HCT116 (cell line): ENCODE measurements around the gene C2orf92. TPM values are rescaled to one million over a fixed set of nuclear protein-coding genes. Genes with fewer than 3 reads are reported as not detected.

Source experiments
- ATAC-seq: fragments of 200-7000 bp; cut with Tn5 transposase; 2 replicates; pipeline ENCODE4 v1.9.1; 2020; ENCODE audit warnings: mild to moderate bottlenecking, moderate library complexity
- BruUV-seq: library from RNA; stranded (reverse); fragments of 400-500 nt; replicated peaks from 2 replicates; lab custom pipeline; 2021; lab: Mats Ljungman, UMichigan
- CTCF ChIA-PET: fragments of 300-600 bp; sonication (Branson Sonifier 250); formaldehyde crosslinking; loops from one replicate; lab custom pipeline; 2021; ENCODE audit warnings: antibody characterized with exemption; lab: Charles Lee
- POLR2A ChIA-PET: fragments of 300-600, 350-600 bp; sonication (Branson Sonifier 250); formaldehyde crosslinking; loops from one replicate; lab custom pipeline; 2021; ENCODE audit warnings: antibody characterized with exemption; lab: Charles Lee
- RAD21 ChIA-PET, 2 experiments: fragments of 300-600 bp; sonication (Branson Sonifier 250); formaldehyde crosslinking; loops; one replicate each; lab custom pipeline; 2023; ENCODE audit warnings: low total read pairs in 2 of 2; ENCODE audit not compliant: uncharacterized antibody in 2 of 2, unreplicated experiment in 2 of 2, low non-redundant PET in 1 of 2; lab: Charles Lee
- DNase-seq: peaks from one replicate; pipeline ENCODE4 v3.0.0-alpha.2; 2010; ENCODE audit warnings: low read depth, low spot score
- H2AFZ ChIP-seq: fragments of 200-600 bp; shearing (Covaris generic), sonication (generic); 2 replicates; pipeline ENCODE4 v1.6.1; 2017; ENCODE audit warnings: low read depth, mixed run types, mixed read lengths, antibody characterized with exemption, low read length; ENCODE audit not compliant: poor library complexity, severe bottlenecking
- H3K27ac ChIP-seq: 2 replicates; pipeline ENCODE4 v1.5.1; 2012; ENCODE audit warnings: low read depth, low read length
- H3K27me3 ChIP-seq: fragments of 200-600 bp; sonication (generic); 2 replicates; pipeline ENCODE4 v1.6.1; 2016; ENCODE audit warnings: mixed run types, low read length, mixed read lengths; ENCODE audit not compliant: insufficient read depth
- H3K36me3 ChIP-seq, 2 experiments: fragments of 200-500 bp in 1 of 2; fragments of 200-600 bp in 1 of 2; sonication (Bioruptor generic) in 1 of 2; sonication (generic) in 1 of 2; 2 replicates each; pipeline versions ENCODE4 v1.5.1 to v1.6.1; 2014 to 2016; ENCODE audit warnings: low read length in 2 of 2, inconsistent platforms in 1 of 2, mixed read lengths in 1 of 2, mixed run types in 1 of 2; ENCODE audit not compliant: insufficient read depth in 2 of 2, control insufficient read depth in 1 of 2
- H3K4me1 ChIP-seq, 2 experiments: fragments of 200-600 bp in 1 of 2; sonication (generic) in 1 of 2; 2 replicates each; pipeline versions ENCODE4 v1.5.1 to v1.6.1; 2012 to 2017; ENCODE audit warnings: low read length in 2 of 2, inconsistent platforms in 1 of 2, mild to moderate bottlenecking in 1 of 2, mixed read lengths in 1 of 2, mixed run types in 1 of 2, moderate library complexity in 1 of 2; ENCODE audit not compliant: insufficient read depth in 2 of 2, control insufficient read depth in 1 of 2
- H3K4me2 ChIP-seq: fragments of 200-600 bp; sonication (generic); 2 replicates; pipeline ENCODE4 v1.6.1; 2017; ENCODE audit warnings: mixed run types, low read length, mixed read lengths
- H3K4me3 ChIP-seq, 2 experiments: fragments of 200-600 bp in 1 of 2; sonication (generic) in 1 of 2; replicated peaks in 1 of 2; 2 replicates each; pipeline ENCODE4 v1.5.1; 2011 to 2016; ENCODE audit warnings: low read length in 2 of 2, control low read depth in 1 of 2, low read depth in 1 of 2, mild to moderate bottlenecking in 1 of 2, mixed read lengths in 1 of 2, mixed run types in 1 of 2
- H3K79me2 ChIP-seq: fragments of 200-600 bp; sonication (generic); 2 replicates; pipeline ENCODE4 v1.6.1; 2017; ENCODE audit warnings: mild to moderate bottlenecking, mixed run types, low read length, moderate library complexity, mixed read lengths; ENCODE audit not compliant: insufficient read depth
- H3K9ac ChIP-seq: fragments of 200-600 bp; sonication (generic); 2 replicates; pipeline ENCODE4 v1.6.1; 2016; ENCODE audit warnings: low read length, mixed read lengths
- H3K9me2 ChIP-seq: fragments of 200-600 bp; sonication (generic), shearing (Covaris generic); 2 replicates; pipeline ENCODE4 v1.6.1; 2017; ENCODE audit warnings: mixed run types, mild to moderate bottlenecking, moderate library complexity; ENCODE audit not compliant: insufficient read depth
- H3K9me3 ChIP-seq, 2 experiments: fragments of 200-500 bp in 1 of 2; fragments of 200-600 bp in 1 of 2; sonication (Bioruptor generic) in 1 of 2; sonication (generic) in 1 of 2; 2 replicates each; pipeline ENCODE4 v1.6.1; 2014 to 2017; ENCODE audit warnings: low read length in 2 of 2, mixed read lengths in 2 of 2, inconsistent platforms in 1 of 2, low read depth in 1 of 2, mild to moderate bottlenecking in 1 of 2, mixed run types in 1 of 2, moderate library complexity in 1 of 2; ENCODE audit not compliant: control insufficient read depth in 1 of 2, insufficient read depth in 1 of 2
- H4K20me1 ChIP-seq: fragments of 200-600 bp; sonication (generic), shearing (Covaris generic); 2 replicates; pipeline ENCODE4 v1.6.1; 2017; ENCODE audit warnings: mixed run types, mild to moderate bottlenecking, moderate library complexity; ENCODE audit not compliant: insufficient read depth
- CBX3 ChIP-seq: IDR thresholded peaks from 2 replicates; pipeline ENCODE4 v1.6.1; 2012; ENCODE audit warnings: low read depth
- CEBPB ChIP-seq: IDR thresholded peaks from 2 replicates; pipeline ENCODE4 v1.6.1; 2012; ENCODE audit warnings: low read depth
- EGR1 ChIP-seq: IDR thresholded peaks from 2 replicates; pipeline ENCODE4 v1.6.1; 2012; ENCODE audit warnings: low read depth
- ELF1 ChIP-seq: IDR thresholded peaks from 2 replicates; pipeline ENCODE4 v1.6.1; 2012; ENCODE audit warnings: low read depth, borderline replicate concordance
- EZH2 ChIP-seq: fragments of 200-600 bp; sonication (generic); IDR thresholded peaks from 2 replicates; pipeline ENCODE4 v1.6.1; 2017; ENCODE audit warnings: antibody characterized with exemption, mixed run types
- EZH2phosphoT487 ChIP-seq: fragments of 200-600 bp; IDR thresholded peaks from 2 replicates; pipeline ENCODE4 v1.6.1; 2018; ENCODE audit warnings: antibody characterized with exemption, borderline replicate concordance
- FOSL1 ChIP-seq: IDR thresholded peaks from 2 replicates; pipeline ENCODE4 v1.6.1; 2012; ENCODE audit warnings: low read depth
- JUND ChIP-seq: IDR thresholded peaks from 2 replicates; pipeline ENCODE4 v1.6.1; 2012
- MAX ChIP-seq: IDR thresholded peaks from 2 replicates; pipeline ENCODE4 v1.6.1; 2012
- POLR2A ChIP-seq: IDR thresholded peaks from 2 replicates; pipeline ENCODE4 v1.7.0; 2011; ENCODE audit warnings: borderline replicate concordance; ENCODE audit not compliant: insufficient read depth, insufficient read length; ENCODE audit errors: extremely low read depth
- POLR2AphosphoS5 ChIP-seq: IDR thresholded peaks from 2 replicates; pipeline ENCODE4 v1.6.1; 2011; ENCODE audit warnings: mild to moderate bottlenecking, low read depth, low read length, moderate library complexity
- REST ChIP-seq: IDR thresholded peaks from 2 replicates; pipeline ENCODE4 v1.6.1; 2012; ENCODE audit warnings: low read depth
- SIN3A ChIP-seq: IDR thresholded peaks from 2 replicates; pipeline ENCODE4 v1.6.1; 2012; ENCODE audit warnings: low read depth
- SP1 ChIP-seq: IDR thresholded peaks from 2 replicates; pipeline ENCODE4 v1.6.1; 2012; ENCODE audit warnings: low read depth
- SRF ChIP-seq: IDR thresholded peaks from 2 replicates; pipeline ENCODE4 v1.6.1; 2012; ENCODE audit warnings: low read depth
- ZBTB33 ChIP-seq: IDR thresholded peaks from 2 replicates; pipeline ENCODE4 v1.6.1; 2011; ENCODE audit warnings: mild to moderate bottlenecking, low read length, moderate library complexity; ENCODE audit not compliant: insufficient replicate concordance; ENCODE audit errors: extremely low read depth
- ZFX ChIP-seq: fragments of 450-650 bp; IDR thresholded peaks from 2 replicates; pipeline ENCODE4 v1.6.1; 2017
- ZNF274 ChIP-seq: fragments of 200-500 bp; sonication (Bioruptor generic); IDR thresholded peaks from 2 replicates; pipeline ENCODE4 v1.6.1; 2014; ENCODE audit warnings: mild to moderate bottlenecking, low read depth, low read length, inconsistent platforms
- intact Hi-C: fragments of 100-400 bp; cut with micrococcal nuclease; formaldehyde crosslinking; loops from 2 replicates; pipeline ENCODE4 v1.10.0; 2022
- total RNA-seq: library from RNA; stranded (reverse); gene quantifications from one replicate; pipeline ENCODE4 v1.2.1, GENCODE V29; 2021; ENCODE audit not compliant: unreplicated experiment

Gene C2orf92
- total RNA-seq, 1 experiment from 2014 or later = 3.0 TPM

GRCh38 chr2:97703741-97704140 lies 34.2 kb downstream of the C2orf92 start:
- H3K79me2 ChIP-seq = no peaks in the 10 kb centered on the region
- no peaks in the 10 kb centered on the region for H3K36me3 ChIP-seq
- DNase-seq (no peak), ATAC-seq (no peak)
- intact Hi-C loops = no loop called here
- no peak overlapping the region for H3K27ac ChIP-seq
- CTCF ChIA-PET = no interaction called here
- BruUV-seq = no TSS peak
- no peak overlapping the region for H3K9ac ChIP-seq
- no peak overlapping the region for H3K4me2 ChIP-seq
- no peaks in the 10 kb centered on the region for H4K20me1 ChIP-seq
- H3K4me1 ChIP-seq = no peaks in the 10 kb centered on the region
- RAD21 ChIA-PET = no interaction called here
- no peak overlapping the region for H3K4me3 ChIP-seq
- no peaks in the 10 kb centered on the region for H3K27me3 ChIP-seq
- no peak overlapping the region for H2AFZ ChIP-seq
- no peaks in the 10 kb centered on the region for H3K9me3 ChIP-seq
- TF ChIP-seq MAX (no peak), ELF1 (no peak), ZFX (no peak), POLR2A (no peak), ZNF274 (no peak), EGR1 (no peak), ZBTB33 (no peak), SIN3A (no peak), POLR2AphosphoS5 (no peak)
- POLR2A ChIA-PET = no interaction called here
- H3K9me2 ChIP-seq = no peaks in the 10 kb centered on the region

- H3K4me3 ChIP-seq = no peak overlapping the region
- H3K4me2 ChIP-seq = no peak overlapping the region
- H3K9me3 ChIP-seq = no peaks in the 10 kb centered on the region
- POLR2A ChIA-PET = no interaction called here
- RAD21 ChIA-PET = no interaction called here
- no peaks in the 10 kb centered on the region for H3K9me2 ChIP-seq
- TF ChIP-seq CEBPB (no peak), ZNF274 (no peak), POLR2A (no peak), FOSL1 (no peak), CBX3 (no peak), REST (no peak), SP1 (no peak), EZH2phosphoT487 (no peak), JUND (no peak), EZH2 (no peak), SRF (no peak)
- no peaks in the 10 kb centered on the region for H3K79me2 ChIP-seq
- no peak for DNase-seq
- intact Hi-C loops = no loop called here
- no peak for ATAC-seq
- no TSS peak for BruUV-seq
- H3K27ac ChIP-seq = no peak overlapping the region
- no peaks in the 10 kb centered on the region for H4K20me1 ChIP-seq
- H3K36me3 ChIP-seq = no peaks in the 10 kb centered on the region
- H3K9ac ChIP-seq = no peak overlapping the region
- H2AFZ ChIP-seq = no peak overlapping the region
- no peaks in the 10 kb centered on the region for H3K27me3 ChIP-seq
- CTCF ChIA-PET = no interaction called here
- peaks cover 0 to 4% of the 10 kb centered on the region in 2 experiments; a peak in 2 of 4 replicates for H3K4me1 ChIP-seq
Observed at GRCh38 chr2:97704989-97705388, 35.5 kb downstream of the C2orf92 start.
